Endodermal cell (in vitro differentiated cells): ENCODE results near the gene NT5C2. TPM values are rescaled to one million over a fixed set of nuclear protein-coding genes. Genes with fewer than 3 reads are reported as not detected.
"Not testable (repeated sequence)": the region's sequence is repeated elsewhere in the genome, so short reads cannot be mapped to it uniquely, and the experiment has no call there.

ENCODE experiments used
- DNase-seq: peaks from one replicate; pipeline ENCODE4 v3.0.0-alpha.2; 2017
- H3K27ac ChIP-seq: 2 replicates; pipeline ENCODE4 v1.5.1; 2013; ENCODE audit warnings: mild to moderate bottlenecking, low read depth, low read length, moderate library complexity
- H3K27me3 ChIP-seq: 2 replicates; pipeline ENCODE4 v1.6.1; 2013; ENCODE audit warnings: mild to moderate bottlenecking, low read length, moderate library complexity; ENCODE audit not compliant: insufficient read depth, control insufficient read depth, poor library complexity, severe bottlenecking
- H3K36me3 ChIP-seq: 2 replicates; pipeline ENCODE4 v1.7.0; 2013; ENCODE audit warnings: mild to moderate bottlenecking, low read length, moderate library complexity; ENCODE audit not compliant: control insufficient read depth, insufficient read depth
- H3K4me1 ChIP-seq: one replicate; pipeline ENCODE4 v1.7.0; 2013; ENCODE audit warnings: low read length; ENCODE audit not compliant: control insufficient read depth, insufficient read depth
- H3K4me3 ChIP-seq: 2 replicates; pipeline ENCODE4 v1.5.1; 2013; ENCODE audit warnings: mild to moderate bottlenecking, low read length, moderate library complexity
- H3K9ac ChIP-seq: 2 replicates; pipeline ENCODE4 v1.6.1; 2013; ENCODE audit warnings: mild to moderate bottlenecking, low read length, moderate library complexity; ENCODE audit not compliant: poor library complexity, severe bottlenecking; ENCODE audit errors: extremely low read depth
- H3K9me3 ChIP-seq: 2 replicates; pipeline ENCODE4 v1.6.1; 2013; ENCODE audit warnings: mild to moderate bottlenecking, low read length, moderate library complexity; ENCODE audit not compliant: control insufficient read depth
- H3K27ac Mint-ChIP-seq: 2 replicates; pipeline ENCODE4 v1.8.0; 2020; ENCODE audit warnings: mixed read lengths
- H3K27me3 Mint-ChIP-seq: 2 replicates; pipeline ENCODE4 v1.8.0; 2021; ENCODE audit warnings: mild to moderate bottlenecking, mixed read lengths; ENCODE audit not compliant: insufficient read depth
- H3K36me3 Mint-ChIP-seq: 2 replicates; pipeline ENCODE4 v1.8.0; 2020; ENCODE audit warnings: low read depth, mixed read lengths
- H3K4me1 Mint-ChIP-seq: 2 replicates; pipeline ENCODE4 v1.8.0; 2020; ENCODE audit warnings: mixed read lengths
- H3K4me3 Mint-ChIP-seq: 2 replicates; pipeline ENCODE4 v1.8.0; 2020; ENCODE audit warnings: mild to moderate bottlenecking, moderate library complexity, mixed read lengths
- H3K9me3 Mint-ChIP-seq: 2 replicates; pipeline ENCODE4 v1.8.0; 2020; ENCODE audit warnings: mild to moderate bottlenecking, mixed read lengths
- CTCF ChIP-seq: fragments of 200-600 bp; sonication (generic); conservative IDR thresholded peaks from 2 replicates; pipeline ENCODE4 v1.5.0; 2021; ENCODE audit warnings: antibody characterized with exemption, mild to moderate bottlenecking
- WGBS, 2 experiments: methylation state at CpG; one replicate each; pipeline versions ENCODE4 v1.1.5 to v1.1.7; 2013; ENCODE audit warnings: missing lambda C conversion rate in 2 of 2, mixed read lengths in 1 of 2; ENCODE audit not compliant: insufficient coverage in 1 of 2, insufficient read length in 1 of 2; 5-methylcytosine and 5-hydroxymethylcytosine counted together
- total RNA-seq, 2 donors: library from RNA; stranded (reverse); fragmentation: NEBNext Ultra II Directional in 1 of 2; extraction: Animal tissue kit (Norgen Biotek cat#: 25700) in 1 of 2; gene quantifications; 2 replicates in 1 of 2; 3 replicates in 1 of 2; pipeline ENCODE4 v1.2.1, GENCODE V29; 2021

The NT5C2 gene
- total RNA-seq, 2 donors from 2014 or later, result 122 to 148 TPM

- Mint-ChIP-seq H3K4me1 (peaks cover 34% of the 10 kb centered on the region), H3K27me3 (no peaks in the 10 kb centered on the region), H3K4me3 (no peak overlapping the region), H3K27ac (no peak overlapping the region), H3K36me3 (peaks cover 51% of the 10 kb centered on the region), H3K9me3 (no peaks in the 10 kb centered on the region)
- Histone ChIP-seq H3K9me3 (no peaks in the 10 kb centered on the region), H3K9ac (no peak overlapping the region), H3K4me1 (no peaks in the 10 kb centered on the region), H3K27ac (no peak overlapping the region), H3K4me3 (no peak overlapping the region), H3K27me3 (no peaks in the 10 kb centered on the region), H3K36me3 (peaks cover 66% of the 10 kb centered on the region)
- WGBS, 2 experiments, result 93 to 94% methylated on average over 3 of the region's 3 CpGs
- no peak for DNase-seq
- no peak for TF ChIP-seq CTCF
Measured at GRCh38 chr10:103145860-103146466, 47.1 kb downstream of the NT5C2 start.

DNA sequence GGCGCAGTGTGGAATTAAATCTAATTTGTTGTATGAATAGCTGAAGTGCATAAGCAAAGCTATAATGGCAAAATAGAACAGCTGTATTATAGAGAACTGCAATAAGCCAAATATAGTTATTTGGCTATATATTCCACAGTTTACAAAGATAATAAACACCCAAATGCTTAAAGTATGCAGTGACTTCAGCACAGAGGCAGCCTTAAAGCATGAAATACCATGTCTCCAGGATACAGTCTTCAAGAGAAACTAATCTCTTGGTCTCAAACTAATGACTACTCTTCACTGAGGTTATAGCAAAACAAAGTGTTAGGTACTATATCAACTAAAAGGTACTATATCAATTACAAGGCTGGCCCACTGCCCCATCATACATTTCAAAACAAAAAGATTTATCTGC is 48.0 kb downstream of the NT5C2 start:
- Mint-ChIP-seq H3K9me3 (no peaks in the 10 kb centered on the region), H3K36me3 (peaks cover 54% of the 10 kb centered on the region), H3K4me3 (no peak overlapping the region), H3K4me1 (peaks cover 30% of the 10 kb centered on the region), H3K27me3 (no peaks in the 10 kb centered on the region), H3K27ac (no peak overlapping the region)
- no CpG with 5 or more reads among the region's 1 CpG for WGBS, 2 experiments
- H3K4me3 ChIP-seq, result no peak overlapping the region
- no peak for DNase-seq
- H3K4me1 ChIP-seq, result no peaks in the 10 kb centered on the region
- H3K27me3 ChIP-seq, result no peaks in the 10 kb centered on the region
- no peak for TF ChIP-seq CTCF
- peaks cover 66% of the 10 kb centered on the region for H3K36me3 ChIP-seq
- no peaks in the 10 kb centered on the region for H3K9me3 ChIP-seq
- H3K9ac ChIP-seq, result no peak overlapping the region
- H3K27ac ChIP-seq, result no peak overlapping the region

DNA sequence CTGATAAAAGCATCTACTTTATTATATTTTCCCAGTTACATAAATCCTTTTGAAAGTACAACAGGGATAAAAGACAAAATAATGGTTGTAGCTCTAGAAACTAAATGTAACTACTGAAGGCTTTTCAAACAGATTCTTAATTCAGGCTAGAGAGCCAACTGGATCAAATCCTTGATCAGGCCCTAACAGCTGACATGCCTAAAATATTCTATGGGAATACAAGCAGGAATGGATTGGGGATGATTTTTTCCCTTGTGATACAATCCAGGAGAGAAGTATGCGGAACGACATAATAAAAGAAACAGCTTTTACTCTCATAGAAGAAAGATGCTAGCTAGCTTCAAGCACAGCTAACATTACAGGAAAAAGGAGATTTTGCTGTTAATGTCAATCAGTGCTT is 49.0 kb downstream of the NT5C2 start:
- H3K27me3 ChIP-seq, result no peaks in the 10 kb centered on the region
- H3K9me3 ChIP-seq, result no peaks in the 10 kb centered on the region
- no peaks in the 10 kb centered on the region for H3K27me3 Mint-ChIP-seq
- DNase-seq, result no peak
- no peaks in the 10 kb centered on the region for H3K4me1 ChIP-seq
- H3K4me1 Mint-ChIP-seq, result peaks cover 27% of the 10 kb centered on the region
- no peak overlapping the region for H3K4me3 ChIP-seq
- H3K36me3 Mint-ChIP-seq, result peaks cover 56% of the 10 kb centered on the region
- no peak overlapping the region for H3K27ac Mint-ChIP-seq
- TF ChIP-seq CTCF, result no peak
- WGBS, 2 experiments, result 94% methylated on average over 2 of the region's 2 CpGs; no CpG with 5 or more reads in 1 of the 2 experiments
- H3K9me3 Mint-ChIP-seq, result no peaks in the 10 kb centered on the region
- H3K4me3 Mint-ChIP-seq, result no peak overlapping the region
- peaks cover 67% of the 10 kb centered on the region for H3K36me3 ChIP-seq
- no peak overlapping the region for H3K9ac ChIP-seq
- no peak overlapping the region for H3K27ac ChIP-seq

GRCh38 chr10:103143641-103144040 is 49.4 kb downstream of the NT5C2 start:
- not testable (repeated sequence) for H3K9me3 Mint-ChIP-seq, H3K27ac ChIP-seq, H3K27me3 ChIP-seq, H3K9ac ChIP-seq, H3K27ac Mint-ChIP-seq, H3K4me3 Mint-ChIP-seq, H3K4me1 ChIP-seq, H3K4me3 ChIP-seq, DNase-seq, H3K27me3 Mint-ChIP-seq, H3K9me3 ChIP-seq
- peaks cover 67% of the 10 kb centered on the region for H3K36me3 ChIP-seq
- H3K4me1 Mint-ChIP-seq, result peaks cover 27% of the 10 kb centered on the region
- peaks cover 55% of the 10 kb centered on the region for H3K36me3 Mint-ChIP-seq
- 92 to 96% methylated on average over 2 to 3 of the region's 3 CpGs for WGBS, 2 experiments
